NCI-H1417 (cell line): ENCODE data around the gene HTR6.

ENCODE experiments used
- DNase-seq, 3 experiments: peaks; one replicate each; lab custom pipeline; 2025; lab: John Stamatoyannopoulos, UW

HTR6 gene

GRCh38 chr1:19656780-19657466 lies 7.8 kb upstream of the HTR6 start:
- DNase-seq = peak in 1 of 3 experiments; percentile 6

DNA sequence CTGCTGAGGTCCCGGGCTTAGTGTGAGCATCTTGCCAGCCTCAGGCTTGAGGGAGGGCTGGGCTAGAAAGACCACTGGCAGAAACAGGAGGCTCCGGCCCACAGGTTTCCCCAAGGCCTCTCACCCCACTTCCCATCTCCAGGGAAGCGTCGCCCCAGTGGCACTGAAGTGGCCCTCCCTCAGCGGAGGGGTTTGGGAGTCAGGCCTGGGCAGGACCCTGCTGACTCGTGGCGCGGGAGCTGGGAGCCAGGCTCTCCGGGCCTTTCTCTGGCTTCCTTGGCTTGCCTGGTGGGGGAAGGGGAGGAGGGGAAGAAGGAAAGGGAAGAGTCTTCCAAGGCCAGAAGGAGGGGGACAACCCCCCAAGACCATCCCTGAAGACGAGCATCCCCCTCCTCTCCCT lies 7.2 kb upstream of the HTR6 start:
- no peak for DNase-seq

DNA sequence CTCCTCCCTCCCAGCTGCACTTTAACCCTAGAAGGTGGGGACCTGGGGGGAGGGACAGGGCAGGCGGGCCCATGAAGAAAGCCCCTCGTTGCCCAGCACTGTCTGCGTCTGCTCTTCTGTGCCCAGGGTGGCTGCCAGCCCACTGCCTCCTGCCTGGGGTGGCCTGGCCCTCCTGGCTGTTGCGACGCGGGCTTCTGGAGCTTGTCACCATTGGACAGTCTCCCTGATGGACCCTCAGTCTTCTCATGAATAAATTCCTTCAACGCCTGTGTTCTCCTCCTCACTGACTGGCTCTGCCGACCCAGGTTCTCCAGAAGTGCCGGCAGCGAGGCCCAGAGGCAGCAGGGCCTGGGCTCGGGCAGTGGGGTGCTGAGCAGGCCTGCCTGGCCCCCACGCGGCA lies 6.5 kb upstream of the HTR6 start:
- DNase-seq = no peak

DNA sequence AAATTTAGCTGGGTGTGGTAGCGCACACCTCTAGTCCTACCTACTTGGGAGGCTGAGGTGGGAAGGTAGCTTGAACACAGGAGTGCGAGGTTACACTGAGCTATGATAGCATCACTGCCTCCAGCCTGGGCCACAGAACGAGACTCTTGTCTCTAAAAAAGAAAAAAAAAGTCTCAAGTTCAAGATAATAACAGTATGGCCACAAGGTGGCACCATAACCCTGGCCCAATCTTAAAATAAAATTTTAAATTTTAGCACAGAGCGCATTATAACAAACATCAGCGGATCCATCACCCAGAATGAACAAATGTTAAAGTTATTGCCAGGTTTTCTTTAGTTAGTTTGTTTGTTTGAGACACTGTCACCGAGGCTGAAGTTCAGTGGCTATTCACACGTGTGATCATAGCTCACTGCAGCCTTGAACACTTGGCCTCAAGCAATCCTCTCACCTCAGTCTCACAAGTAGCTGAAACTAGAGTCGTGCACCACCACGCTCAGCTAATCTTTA lies 2.9 kb upstream of the HTR6 start:
- DNase-seq = peak; percentile 8 to 68 (median 26)

- DNase-seq = no peak
Observed at GRCh38 chr1:19662313-19662712, 2.4 kb upstream of the HTR6 start.

- DNase-seq = no peak
Observed at GRCh38 chr1:19665186-19665495, 466 bp downstream of the HTR6 start.

- no peak for DNase-seq
Observed at GRCh38 chr1:19665496-19666465, 1.1 kb downstream of the HTR6 start.

GRCh38 chr1:19668888-19669287 lies 4.2 kb downstream of the HTR6 start:
- DNase-seq = no peak

GRCh38 chr1:19670787-19671186 lies 6.1 kb downstream of the HTR6 start:
- DNase-seq = no peak

DNA sequence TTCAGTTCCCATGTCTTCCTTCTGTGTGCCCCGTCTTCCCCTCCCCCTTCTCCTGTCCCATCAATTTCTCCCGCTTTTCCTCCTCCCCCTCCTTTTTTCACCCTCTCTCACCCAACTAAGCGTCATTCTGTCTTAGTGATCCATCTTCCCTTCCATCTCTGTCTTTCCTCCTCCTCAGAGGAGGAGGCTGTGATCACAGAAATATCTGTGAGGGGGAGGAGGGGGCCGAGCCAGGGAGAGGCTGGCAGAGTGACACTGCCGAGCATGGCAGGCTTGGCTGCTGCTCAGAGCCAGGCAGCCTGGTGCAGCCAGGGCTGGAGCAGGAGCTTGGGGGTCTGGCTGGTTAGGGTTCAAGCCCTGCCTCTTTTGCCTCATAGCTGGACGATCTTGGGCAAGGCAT lies 7.6 kb downstream of the HTR6 start:
- DNase-seq = no peak

GRCh38 chr1:19675797-19676196 lies 11.1 kb downstream of the HTR6 start:
- DNase-seq = no peak

GRCh38 chr1:19676438-19676922 lies 11.8 kb downstream of the HTR6 start:
- no peak for DNase-seq

GRCh38 chr1:19678493-19678892 lies 13.8 kb downstream of the HTR6 start:
- peak in 2 of 3 experiments; percentile 38 to 57 for DNase-seq

DNA sequence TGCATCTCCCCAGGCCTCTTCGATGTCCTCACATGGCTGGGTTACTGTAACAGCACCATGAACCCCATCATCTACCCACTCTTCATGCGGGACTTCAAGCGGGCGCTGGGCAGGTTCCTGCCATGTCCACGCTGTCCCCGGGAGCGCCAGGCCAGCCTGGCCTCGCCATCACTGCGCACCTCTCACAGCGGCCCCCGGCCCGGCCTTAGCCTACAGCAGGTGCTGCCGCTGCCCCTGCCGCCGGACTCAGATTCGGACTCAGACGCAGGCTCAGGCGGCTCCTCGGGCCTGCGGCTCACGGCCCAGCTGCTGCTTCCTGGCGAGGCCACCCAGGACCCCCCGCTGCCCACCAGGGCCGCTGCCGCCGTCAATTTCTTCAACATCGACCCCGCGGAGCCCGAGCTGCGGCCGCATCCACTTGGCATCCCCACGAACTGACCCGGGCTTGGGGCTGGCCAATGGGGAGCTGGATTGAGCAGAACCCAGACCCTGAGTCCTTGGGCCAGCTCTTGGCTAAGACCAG lies 14.3 kb downstream of the HTR6 start:
- DNase-seq = no peak

DNA sequence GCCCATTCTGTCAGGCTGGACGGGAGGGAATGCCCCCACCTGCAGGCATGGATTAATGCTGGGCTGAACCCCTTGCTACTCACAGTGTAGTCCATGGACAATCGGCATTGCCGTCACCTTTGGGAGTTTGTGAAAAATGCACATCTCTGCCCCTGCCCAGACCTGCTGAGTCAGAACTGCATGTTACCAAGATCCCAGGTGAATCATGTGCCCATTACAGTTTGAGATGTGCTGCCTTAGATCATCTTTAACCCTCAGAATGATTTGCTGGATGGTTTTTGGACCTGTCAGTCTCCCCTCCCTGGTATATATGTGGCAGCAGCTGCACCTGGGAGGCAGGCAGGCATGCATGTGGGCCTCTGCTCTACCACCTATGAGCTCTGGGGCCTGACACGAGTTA lies 15.0 kb downstream of the HTR6 start:
- DNase-seq = no peak

GRCh38 chr1:19680644-19681043 lies 16.0 kb downstream of the HTR6 start:
- DNase-seq = no peak

- DNase-seq = no peak
Observed at GRCh38 chr1:19682257-19682656, 17.6 kb downstream of the HTR6 start.

DNA sequence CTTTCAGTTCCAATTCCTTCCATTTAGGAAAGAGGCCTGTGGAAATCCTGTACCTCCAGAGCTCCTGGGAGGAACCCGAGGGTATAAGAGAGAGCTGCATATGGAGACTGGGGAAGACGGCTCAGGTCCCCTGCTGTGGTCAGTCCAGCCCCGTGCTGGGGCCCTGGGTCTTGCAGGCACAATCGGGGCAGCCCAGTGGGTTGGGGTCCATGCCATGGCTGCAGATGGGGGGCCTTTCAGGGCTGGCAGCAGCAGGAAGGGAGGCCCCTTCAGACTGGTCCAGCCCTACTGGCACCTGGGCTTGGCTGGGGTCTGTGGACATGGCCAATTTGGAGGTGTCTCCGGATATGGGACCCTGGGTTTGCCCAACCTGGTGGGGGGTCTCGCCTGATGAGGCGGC lies 18.2 kb downstream of the HTR6 start:
- DNase-seq = no peak

GRCh38 chr1:19683351-19683750 lies 18.7 kb downstream of the HTR6 start:
- no peak for DNase-seq

DNA sequence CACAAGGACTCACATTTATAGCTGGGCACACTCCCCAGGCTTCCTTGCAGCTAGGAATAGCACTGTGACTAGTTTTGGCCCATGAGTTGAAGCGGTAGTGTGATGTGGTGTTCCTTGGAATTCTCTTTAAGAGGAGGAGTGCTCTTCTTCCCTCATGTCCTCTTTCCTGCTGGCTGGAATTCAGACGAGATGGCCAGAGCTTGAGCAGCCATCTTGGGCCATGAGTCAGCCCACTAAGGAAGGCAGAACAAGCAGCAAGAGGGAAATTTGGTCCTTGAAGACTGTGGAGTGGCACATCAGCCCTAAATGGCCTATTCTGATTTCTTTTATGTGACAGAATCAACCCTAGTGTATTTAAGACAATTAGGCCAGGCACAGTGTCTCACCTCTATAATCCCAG lies 20.0 kb downstream of the HTR6 start:
- DNase-seq = no peak

- no peak for DNase-seq
Observed at GRCh38 chr1:19685994-19686393, 21.3 kb downstream of the HTR6 start.

GRCh38 chr1:19687414-19687813 lies 22.7 kb downstream of the HTR6 start:
- no peak for DNase-seq
